ENCODE measurements around the gene SDK1. TPM values are rescaled to one million over a fixed set of nuclear protein-coding genes. Genes with fewer than 3 reads are reported as not detected.

The SDK1 gene
- total and polyA plus RNA-seq, 4 donors: 10.4 to 11.6 (median 11.0) TPM

DNA sequence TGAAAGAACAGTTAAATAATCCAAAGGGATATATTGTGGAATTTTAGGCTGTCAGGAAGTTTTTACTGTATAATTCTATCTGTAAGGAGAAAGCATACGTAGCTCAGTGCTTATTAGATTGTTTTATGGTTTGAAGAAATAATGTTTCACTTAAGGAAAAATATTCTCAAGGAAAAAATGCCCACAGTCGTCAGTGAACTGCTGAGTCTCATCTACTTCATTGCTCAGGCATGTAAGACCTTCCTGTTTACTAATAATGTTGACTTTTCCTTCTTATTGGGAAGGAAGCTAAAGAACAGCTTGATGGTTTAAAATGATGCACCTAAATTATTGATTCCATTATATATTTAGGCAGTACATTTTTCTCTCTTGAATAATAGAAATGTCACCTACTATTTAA is 304.2 kb downstream of the SDK1 start:
- H3K4me3 ChIP-seq (ENCODE audit: low read depth, low read length): no peak overlapping the region
- no peak overlapping the region for H3K27ac ChIP-seq (ENCODE audit: low read depth, low read length)
- H3K27me3 ChIP-seq (ENCODE audit: control insufficient read depth, insufficient read depth, low read length): no peaks in the 10 kb centered on the region
- DNase-seq (ENCODE audit: low read depth in 4 of 6, low spot score in 6 of 6): no peak
- H3K36me3 ChIP-seq (ENCODE audit: control insufficient read depth, insufficient read depth, low read length): no peaks in the 10 kb centered on the region
- no CpG with 5 or more reads among the region's 2 CpGs for WGBS (ENCODE audit: insufficient coverage)
- H3K4me1 ChIP-seq (ENCODE audit: control insufficient read depth, insufficient read depth, low read length): no peaks in the 10 kb centered on the region
- H3K9me3 ChIP-seq (ENCODE audit: control insufficient read depth, insufficient read depth, low read length): no peaks in the 10 kb centered on the region

DNA sequence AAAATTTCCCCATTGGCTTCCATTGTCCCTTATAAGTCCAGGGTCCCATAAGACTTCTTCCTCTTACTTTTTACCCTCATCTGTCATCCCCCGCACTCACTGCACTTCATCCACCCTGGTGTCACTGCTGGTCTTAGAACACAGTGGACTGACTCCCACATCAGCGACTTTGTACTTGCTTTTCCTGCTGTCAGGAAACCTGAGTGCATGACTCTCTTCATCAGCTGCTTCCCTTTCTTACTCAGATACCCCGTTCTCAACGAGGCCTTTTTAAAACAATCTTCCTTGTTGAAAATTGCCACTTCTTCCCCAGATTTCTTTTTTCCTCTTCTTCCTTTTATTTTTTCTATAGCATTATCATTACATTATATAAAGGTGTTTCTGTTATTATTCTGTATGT is 305.4 kb downstream of the SDK1 start:
- no peak overlapping the region for H3K27ac ChIP-seq (ENCODE audit: low read depth, low read length)
- DNase-seq (ENCODE audit: low read depth in 4 of 6, low spot score in 6 of 6): no peak
- no peaks in the 10 kb centered on the region for H3K36me3 ChIP-seq (ENCODE audit: control insufficient read depth, insufficient read depth, low read length)
- WGBS (ENCODE audit: insufficient coverage): 88% methylated on average over 3 of the region's 4 CpGs
- H3K4me3 ChIP-seq (ENCODE audit: low read depth, low read length): no peak overlapping the region
- no peaks in the 10 kb centered on the region for H3K27me3 ChIP-seq (ENCODE audit: control insufficient read depth, insufficient read depth, low read length)
- no peaks in the 10 kb centered on the region for H3K4me1 ChIP-seq (ENCODE audit: control insufficient read depth, insufficient read depth, low read length)
- H3K9me3 ChIP-seq (ENCODE audit: control insufficient read depth, insufficient read depth, low read length): no peaks in the 10 kb centered on the region

DNA sequence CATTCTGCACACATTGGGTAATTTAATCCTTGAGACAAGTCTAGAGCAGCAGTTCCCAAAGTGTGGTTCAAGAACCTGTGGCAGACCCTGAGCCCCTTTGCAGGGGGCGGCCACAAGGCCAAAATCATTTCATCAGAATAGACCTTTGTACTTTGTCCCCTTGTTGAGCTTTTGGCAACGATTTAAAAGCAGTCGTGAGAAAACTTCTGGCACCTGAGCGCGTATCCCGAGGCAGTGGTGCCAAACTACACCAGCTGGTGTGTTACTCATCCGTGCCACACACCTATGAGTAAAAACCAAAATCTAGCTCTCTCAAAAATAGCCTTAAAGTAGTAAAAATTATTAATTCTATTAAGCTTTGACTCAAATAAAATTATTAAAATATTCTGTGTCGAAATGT is 306.8 kb downstream of the SDK1 start:
- H3K36me3 ChIP-seq (ENCODE audit: control insufficient read depth, insufficient read depth, low read length): no peaks in the 10 kb centered on the region
- peak in 1 of 6 donors; percentile 18 for DNase-seq (ENCODE audit: low read depth in 4 of 6, low spot score in 6 of 6)
- H3K4me1 ChIP-seq (ENCODE audit: control insufficient read depth, insufficient read depth, low read length): no peaks in the 10 kb centered on the region
- H3K4me3 ChIP-seq (ENCODE audit: low read depth, low read length): no peak overlapping the region
- no peaks in the 10 kb centered on the region for H3K9me3 ChIP-seq (ENCODE audit: control insufficient read depth, insufficient read depth, low read length)
- H3K27me3 ChIP-seq (ENCODE audit: control insufficient read depth, insufficient read depth, low read length): no peaks in the 10 kb centered on the region
- 78% methylated on average over 3 of the region's 8 CpGs for WGBS (ENCODE audit: insufficient coverage)
- no peak overlapping the region for H3K27ac ChIP-seq (ENCODE audit: low read depth, low read length)

DNA sequence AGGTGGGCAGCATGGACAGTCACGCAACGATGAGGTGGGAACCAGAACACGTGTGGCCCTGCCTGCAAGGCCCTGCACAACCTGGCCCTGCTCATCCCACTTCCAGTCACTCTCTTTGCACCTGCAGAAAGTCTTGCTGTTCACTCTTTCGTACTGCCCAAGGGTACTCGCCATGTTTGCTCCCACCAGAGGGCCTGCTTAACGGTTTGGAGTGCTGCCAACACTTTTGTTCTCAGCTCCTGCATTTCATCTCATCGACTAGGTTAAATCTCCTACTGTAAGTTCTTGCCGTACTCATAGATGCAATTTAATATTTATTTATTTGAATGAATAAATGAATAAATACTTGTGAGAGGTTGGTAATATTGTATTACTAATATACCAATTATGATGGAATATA is 315.3 kb downstream of the SDK1 start:
- no peaks in the 10 kb centered on the region for H3K27me3 ChIP-seq (ENCODE audit: control insufficient read depth, insufficient read depth, low read length)
- no peak overlapping the region for H3K4me3 ChIP-seq (ENCODE audit: low read depth, low read length)
- 87% methylated on average over 6 of the region's 8 CpGs for WGBS (ENCODE audit: insufficient coverage)
- H3K9me3 ChIP-seq (ENCODE audit: control insufficient read depth, insufficient read depth, low read length): no peaks in the 10 kb centered on the region
- H3K36me3 ChIP-seq (ENCODE audit: control insufficient read depth, insufficient read depth, low read length): no peaks in the 10 kb centered on the region
- H3K4me1 ChIP-seq (ENCODE audit: control insufficient read depth, insufficient read depth, low read length): no peaks in the 10 kb centered on the region
- peak in 2 of 6 donors; percentile 18 to 65 for DNase-seq (ENCODE audit: low read depth in 4 of 6, low spot score in 6 of 6)
- H3K27ac ChIP-seq (ENCODE audit: low read depth, low read length): no peak overlapping the region

DNA sequence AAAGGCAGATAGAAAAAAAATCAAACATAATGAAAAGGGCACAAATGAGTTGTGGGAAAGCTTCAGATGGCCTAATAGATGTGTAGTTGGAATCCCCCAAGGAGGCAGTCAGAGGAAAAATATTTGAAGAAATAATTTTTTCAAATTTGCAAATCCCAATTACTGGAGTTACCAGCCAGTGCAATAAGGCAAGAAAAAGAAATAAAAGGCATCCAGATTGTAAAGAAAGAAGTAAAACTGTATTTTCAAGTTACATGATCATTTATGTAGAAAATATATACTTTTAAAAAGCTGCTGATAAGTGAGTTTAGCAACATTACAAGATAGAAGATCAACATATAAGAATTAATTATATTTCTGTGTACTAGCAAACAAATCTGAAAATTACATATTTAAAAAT is 329.0 kb downstream of the SDK1 start:
- Histone ChIP-seq H3K9me3 (ENCODE audit: control insufficient read depth, insufficient read depth, low read length) (peaks cover 3% of the 10 kb centered on the region), H3K27me3 (ENCODE audit: control insufficient read depth, insufficient read depth, low read length) (no peaks in the 10 kb centered on the region), H3K4me3 (ENCODE audit: low read depth, low read length) (no peak overlapping the region)

DNA sequence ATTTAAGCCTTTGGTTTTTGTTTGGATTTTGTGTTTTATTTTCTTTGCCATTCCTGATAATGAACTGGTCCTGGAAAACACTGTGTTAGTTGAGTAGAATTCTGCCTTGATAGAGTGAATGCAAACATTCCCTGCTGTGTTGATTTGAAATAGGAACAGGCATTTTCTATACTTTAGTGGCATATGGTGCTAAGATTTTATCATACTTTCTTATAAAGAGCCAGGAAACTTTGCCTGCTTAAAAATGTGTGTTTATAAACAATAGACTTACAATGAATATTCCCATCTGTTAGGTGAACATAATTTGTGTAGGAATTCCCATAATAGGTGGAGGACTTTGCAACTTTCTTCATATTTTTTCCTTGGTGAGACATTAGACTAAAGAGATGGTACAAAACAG is 333.3 kb downstream of the SDK1 start:
- H3K9me3 ChIP-seq (ENCODE audit: control insufficient read depth, insufficient read depth, low read length): peaks cover 3% of the 10 kb centered on the region
- H3K4me1 ChIP-seq (ENCODE audit: control insufficient read depth, insufficient read depth, low read length): no peaks in the 10 kb centered on the region
- no peak overlapping the region for H3K27ac ChIP-seq (ENCODE audit: low read depth, low read length)
- H3K4me3 ChIP-seq (ENCODE audit: low read depth, low read length): no peak overlapping the region
- H3K36me3 ChIP-seq (ENCODE audit: control insufficient read depth, insufficient read depth, low read length): no peaks in the 10 kb centered on the region
- peak in 2 of 6 donors; percentile 46 to 68 for DNase-seq (ENCODE audit: low read depth in 4 of 6, low spot score in 6 of 6)
- no peaks in the 10 kb centered on the region for H3K27me3 ChIP-seq (ENCODE audit: control insufficient read depth, insufficient read depth, low read length)

More for the DNA sequence above, 329.0 kb downstream of the SDK1 start:
- Histone ChIP-seq H3K36me3 (ENCODE audit: control insufficient read depth, insufficient read depth, low read length) (no peaks in the 10 kb centered on the region), H3K4me1 (ENCODE audit: control insufficient read depth, insufficient read depth, low read length) (no peaks in the 10 kb centered on the region), H3K27ac (ENCODE audit: low read depth, low read length) (no peak overlapping the region)
- no peak for DNase-seq (ENCODE audit: low read depth in 4 of 6, low spot score in 6 of 6)

DNA sequence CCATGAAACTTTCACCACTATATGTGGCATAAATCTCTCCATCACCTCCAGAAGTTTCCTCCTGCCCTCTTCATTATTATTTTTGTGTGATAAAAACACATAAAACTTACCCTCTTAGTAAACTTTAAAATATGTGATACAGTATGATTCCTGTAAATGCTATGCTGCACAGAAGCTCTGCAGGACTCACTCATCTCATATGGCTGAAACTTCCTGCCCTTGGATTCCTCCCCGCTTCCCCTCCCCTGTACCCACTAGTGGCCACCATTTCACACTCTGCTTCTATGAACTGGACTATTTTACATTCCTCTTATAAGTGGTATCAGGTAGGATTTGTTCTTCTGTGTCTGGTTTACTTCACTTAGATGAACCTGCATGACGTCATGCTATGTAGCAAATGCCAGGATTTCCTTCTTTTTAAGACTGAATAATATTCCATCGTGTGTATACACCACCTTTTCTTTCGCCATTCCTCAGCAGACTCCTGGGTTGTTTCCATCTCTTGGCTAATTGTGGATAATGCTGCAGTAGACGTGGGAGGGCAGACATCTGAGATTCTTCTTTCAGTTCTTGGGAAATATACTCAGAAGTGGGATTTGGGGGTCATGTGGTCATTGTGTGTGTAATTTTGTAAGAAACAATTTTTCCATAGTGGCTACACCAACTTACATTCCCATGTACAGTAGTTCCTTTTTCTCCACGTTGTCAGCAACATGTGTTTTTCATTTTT is 335.2 kb downstream of the SDK1 start:
- H3K9me3 ChIP-seq (ENCODE audit: control insufficient read depth, insufficient read depth, low read length): no peaks in the 10 kb centered on the region
- WGBS (ENCODE audit: insufficient coverage): no CpG with 5 or more reads among the region's 6 CpGs

DNA sequence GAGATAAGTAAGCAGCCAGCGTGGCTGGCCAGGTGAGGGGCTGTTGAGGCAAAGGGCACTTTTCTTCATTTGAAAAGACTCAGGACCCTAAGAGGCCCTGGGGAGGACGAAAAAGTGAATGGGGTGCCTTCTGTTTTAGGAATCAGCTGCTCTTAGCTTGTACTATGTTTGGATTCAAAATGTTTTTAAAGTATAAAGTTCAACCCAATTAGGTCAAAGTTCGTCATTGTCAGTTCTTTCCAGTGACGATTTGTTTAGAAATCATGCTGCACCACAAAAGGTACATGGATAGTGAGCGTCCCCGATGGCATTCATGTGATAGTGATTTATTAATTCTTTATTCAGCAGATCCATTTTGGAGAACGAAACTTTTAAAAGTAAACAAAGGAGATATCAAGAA is 338.2 kb downstream of the SDK1 start:
- 100% methylated on average over 3 of the region's 7 CpGs for WGBS (ENCODE audit: insufficient coverage)
- DNase-seq (ENCODE audit: low read depth in 4 of 6, low spot score in 6 of 6): no peak

More for the DNA sequence above, 335.2 kb downstream of the SDK1 start:
- DNase-seq (ENCODE audit: low read depth in 4 of 6, low spot score in 6 of 6): no peak
- Histone ChIP-seq H3K27ac (ENCODE audit: low read depth, low read length) (no peak overlapping the region), H3K27me3 (ENCODE audit: control insufficient read depth, insufficient read depth, low read length) (no peaks in the 10 kb centered on the region), H3K36me3 (ENCODE audit: control insufficient read depth, insufficient read depth, low read length) (no peaks in the 10 kb centered on the region), H3K4me1 (ENCODE audit: control insufficient read depth, insufficient read depth, low read length) (no peaks in the 10 kb centered on the region), H3K4me3 (ENCODE audit: low read depth, low read length) (no peak overlapping the region)

DNA sequence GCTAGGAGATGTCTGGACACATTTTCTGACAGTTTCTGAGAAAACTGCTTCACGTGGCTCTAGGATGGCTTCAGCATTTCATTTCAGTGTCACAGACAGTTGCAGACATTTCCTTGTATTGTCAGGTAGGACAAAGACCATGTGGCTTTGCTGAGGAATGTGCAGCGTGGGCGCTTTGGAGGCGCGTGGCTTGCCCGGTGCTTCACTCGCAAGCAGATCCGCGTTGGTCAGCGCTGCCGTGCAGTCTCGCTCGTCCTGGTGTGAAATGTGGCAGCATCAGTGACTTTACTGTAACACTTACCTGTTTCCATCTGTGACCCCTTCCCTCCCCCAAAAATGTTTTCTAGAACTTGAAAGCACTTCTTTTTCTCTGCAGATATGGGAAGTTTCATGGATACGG is 340.5 kb downstream of the SDK1 start:
- Histone ChIP-seq H3K27ac (ENCODE audit: low read depth, low read length) (no peak overlapping the region), H3K36me3 (ENCODE audit: control insufficient read depth, insufficient read depth, low read length) (peaks cover 4% of the 10 kb centered on the region), H3K4me1 (ENCODE audit: control insufficient read depth, insufficient read depth, low read length) (no peaks in the 10 kb centered on the region), H3K27me3 (ENCODE audit: control insufficient read depth, insufficient read depth, low read length) (no peaks in the 10 kb centered on the region), H3K9me3 (ENCODE audit: control insufficient read depth, insufficient read depth, low read length) (no peaks in the 10 kb centered on the region), H3K4me3 (ENCODE audit: low read depth, low read length) (no peak overlapping the region)
- 81% methylated on average over 13 of the region's 14 CpGs for WGBS (ENCODE audit: insufficient coverage)
- DNase-seq (ENCODE audit: low read depth in 4 of 6, low spot score in 6 of 6): no peak

More for the DNA sequence above, 338.2 kb downstream of the SDK1 start:
- no peaks in the 10 kb centered on the region for H3K27me3 ChIP-seq (ENCODE audit: control insufficient read depth, insufficient read depth, low read length)
- no peaks in the 10 kb centered on the region for H3K9me3 ChIP-seq (ENCODE audit: control insufficient read depth, insufficient read depth, low read length)
- H3K4me3 ChIP-seq (ENCODE audit: low read depth, low read length): no peak overlapping the region
- H3K4me1 ChIP-seq (ENCODE audit: control insufficient read depth, insufficient read depth, low read length): no peaks in the 10 kb centered on the region
- H3K36me3 ChIP-seq (ENCODE audit: control insufficient read depth, insufficient read depth, low read length): peaks cover 4% of the 10 kb centered on the region
- H3K27ac ChIP-seq (ENCODE audit: low read depth, low read length): no peak overlapping the region

DNA sequence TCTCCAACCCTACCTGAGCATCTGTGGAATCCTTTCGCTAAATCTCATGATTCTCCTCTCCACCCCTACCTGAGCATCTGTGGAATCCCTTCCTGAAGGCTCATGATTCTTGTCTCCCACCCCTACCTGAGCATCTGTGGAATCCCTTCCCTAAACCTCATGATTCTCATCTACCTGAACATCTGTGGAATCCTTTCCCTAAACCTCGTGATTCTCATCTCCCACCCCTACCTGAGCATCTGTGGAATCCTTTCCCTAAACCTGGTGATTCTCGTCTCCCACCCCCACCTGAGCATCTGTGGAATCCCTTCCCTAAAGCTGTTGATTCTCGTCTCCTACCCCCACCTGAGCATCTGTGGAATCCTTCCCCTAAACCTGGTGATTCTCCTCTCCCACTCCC is 342.0 kb downstream of the SDK1 start:
- Histone ChIP-seq H3K27ac (ENCODE audit: low read depth, low read length) (no peak overlapping the region), H3K36me3 (ENCODE audit: control insufficient read depth, insufficient read depth, low read length) (peaks cover 4% of the 10 kb centered on the region), H3K9me3 (ENCODE audit: control insufficient read depth, insufficient read depth, low read length) (no peaks in the 10 kb centered on the region), H3K4me3 (ENCODE audit: low read depth, low read length) (no peak overlapping the region), H3K4me1 (ENCODE audit: control insufficient read depth, insufficient read depth, low read length) (no peaks in the 10 kb centered on the region), H3K27me3 (ENCODE audit: control insufficient read depth, insufficient read depth, low read length) (no peaks in the 10 kb centered on the region)
- no peak for DNase-seq (ENCODE audit: low read depth in 4 of 6, low spot score in 6 of 6)
- 98% methylated on average over 4 of the region's 4 CpGs for WGBS (ENCODE audit: insufficient coverage)

All from spinal cord (tissue), 10 donors.